H7 (cell line): Measurements from ENCODE around the gene COX4I1. TPM values are rescaled to one million over a fixed set of nuclear protein-coding genes. Genes with fewer than 3 reads are reported as not detected.

Experiments used
- DNase-seq: peaks from one replicate; pipeline ENCODE4 v3.0.0; 2012
- H3K27me3 ChIP-seq: 2 replicates; pipeline ENCODE4 v1.6.0; 2011; ENCODE audit warnings: mild to moderate bottlenecking, low read length; ENCODE audit not compliant: control insufficient read depth, insufficient read depth
- H3K36me3 ChIP-seq: replicated peaks from 2 replicates; pipeline ENCODE4 v1.5.1; 2011; ENCODE audit warnings: low read length; ENCODE audit not compliant: control insufficient read depth, insufficient read depth
- H3K4me3 ChIP-seq: 2 replicates; pipeline ENCODE4 v1.5.1; 2011; ENCODE audit warnings: low read depth, mild to moderate bottlenecking, control low read depth, low read length, moderate library complexity; ENCODE audit not compliant: insufficient read depth
- total RNA-seq: library from RNA; depleted of rRNA; stranded (reverse); fragments of >200 nt; shearing (Covaris generic); gene quantifications from 2 replicates; pipeline ENCODE4 v1.2.3, GENCODE V29; 2014

Gene COX4I1
- total RNA-seq, 1 experiment from 2014 or later = 696 TPM

GRCh38 chr16:85843471-85844168, 44.1 kb downstream of the COX4I1 start:
- Histone ChIP-seq H3K36me3 (no peaks in the 10 kb centered on the region), H3K4me3 (no peak overlapping the region), H3K27me3 (no peaks in the 10 kb centered on the region; the same call in 1 of the 2 replicates)
- DNase-seq = no peak

GRCh38 chr16:85844169-85844481, 44.6 kb downstream of the COX4I1 start:
- no peak overlapping the region for H3K4me3 ChIP-seq
- no peak for DNase-seq
- H3K27me3 ChIP-seq = no peaks in the 10 kb centered on the region; the same call in 1 of the 2 replicates
- H3K36me3 ChIP-seq = no peaks in the 10 kb centered on the region

- H3K36me3 ChIP-seq = no peaks in the 10 kb centered on the region
- H3K27me3 ChIP-seq = no peaks in the 10 kb centered on the region; the same call in 1 of the 2 replicates
- no peak for DNase-seq
- no peak overlapping the region for H3K4me3 ChIP-seq
Observed at GRCh38 chr16:85844786-85845185, 45.3 kb downstream of the COX4I1 start.

- Histone ChIP-seq H3K4me3 (no peak overlapping the region), H3K36me3 (no peaks in the 10 kb centered on the region), H3K27me3 (no peaks in the 10 kb centered on the region; the same call in 1 of the 2 replicates)
- no peak for DNase-seq
Observed at GRCh38 chr16:85845266-85845665, 45.8 kb downstream of the COX4I1 start.

GRCh38 chr16:85846461-85846860, 47.0 kb downstream of the COX4I1 start:
- Histone ChIP-seq H3K27me3 (no peaks in the 10 kb centered on the region; the same call in 1 of the 2 replicates), H3K36me3 (no peaks in the 10 kb centered on the region), H3K4me3 (no peak overlapping the region)
- no peak for DNase-seq

GRCh38 chr16:85847036-85847435, 47.5 kb downstream of the COX4I1 start:
- Histone ChIP-seq H3K36me3 (no peaks in the 10 kb centered on the region), H3K27me3 (no peaks in the 10 kb centered on the region; the same call in 1 of the 2 replicates), H3K4me3 (no peak overlapping the region)
- DNase-seq = no peak

- no peaks in the 10 kb centered on the region for H3K36me3 ChIP-seq
- no peak for DNase-seq
- H3K27me3 ChIP-seq = no peaks in the 10 kb centered on the region; the same call in 1 of the 2 replicates
Observed at GRCh38 chr16:85847681-85848601, 48.4 kb downstream of the COX4I1 start.

GRCh38 chr16:85848986-85849385, 49.5 kb downstream of the COX4I1 start:
- Histone ChIP-seq H3K4me3 (no peak overlapping the region), H3K36me3 (no peaks in the 10 kb centered on the region), H3K27me3 (no peaks in the 10 kb centered on the region)
- no peak for DNase-seq

More at GRCh38 chr16:85847681-85848601, 48.4 kb downstream of the COX4I1 start:
- H3K4me3 ChIP-seq = no peak overlapping the region

GRCh38 chr16:85849388-85849787, 49.9 kb downstream of the COX4I1 start:
- no peaks in the 10 kb centered on the region for H3K36me3 ChIP-seq
- H3K4me3 ChIP-seq = no peak overlapping the region
- H3K27me3 ChIP-seq = no peaks in the 10 kb centered on the region
- no peak for DNase-seq

- no peak for DNase-seq
- H3K27me3 ChIP-seq = no peaks in the 10 kb centered on the region
Observed at GRCh38 chr16:85850344-85850880, 50.9 kb downstream of the COX4I1 start.

GRCh38 chr16:85851034-85851785, 51.7 kb downstream of the COX4I1 start:
- no peak for DNase-seq
- no peaks in the 10 kb centered on the region for H3K36me3 ChIP-seq
- no peaks in the 10 kb centered on the region for H3K27me3 ChIP-seq

More at GRCh38 chr16:85850344-85850880, 50.9 kb downstream of the COX4I1 start:
- no peak overlapping the region for H3K4me3 ChIP-seq
- no peaks in the 10 kb centered on the region for H3K36me3 ChIP-seq

GRCh38 chr16:85853547-85854545, 54.4 kb downstream of the COX4I1 start:
- H3K27me3 ChIP-seq = no peaks in the 10 kb centered on the region
- DNase-seq = no peak
- H3K4me3 ChIP-seq = no peak overlapping the region
- H3K36me3 ChIP-seq = no peaks in the 10 kb centered on the region

More at GRCh38 chr16:85851034-85851785, 51.7 kb downstream of the COX4I1 start:
- H3K4me3 ChIP-seq = no peak overlapping the region

- no peaks in the 10 kb centered on the region for H3K27me3 ChIP-seq
- H3K36me3 ChIP-seq = no peaks in the 10 kb centered on the region
Observed at GRCh38 chr16:85854935-85855334, 55.4 kb downstream of the COX4I1 start.

More at GRCh38 chr16:85854935-85855334, 55.4 kb downstream of the COX4I1 start:
- DNase-seq = no peak
- H3K4me3 ChIP-seq = no peak overlapping the region
